DLD1 (cell line): ENCODE measurements around the gene AKT1.
"Not testable (repeated sequence)": the region's sequence is repeated elsewhere in the genome, so short reads cannot be mapped to it uniquely, and the experiment has no call there.

Experiments used
- in situ Hi-C: cut with HindIII; loops from 2 replicates; pipeline ENCODE4 v1.10.0; 2017; ENCODE audit warnings: low sequenced_read_pairs

Gene AKT1

DNA sequence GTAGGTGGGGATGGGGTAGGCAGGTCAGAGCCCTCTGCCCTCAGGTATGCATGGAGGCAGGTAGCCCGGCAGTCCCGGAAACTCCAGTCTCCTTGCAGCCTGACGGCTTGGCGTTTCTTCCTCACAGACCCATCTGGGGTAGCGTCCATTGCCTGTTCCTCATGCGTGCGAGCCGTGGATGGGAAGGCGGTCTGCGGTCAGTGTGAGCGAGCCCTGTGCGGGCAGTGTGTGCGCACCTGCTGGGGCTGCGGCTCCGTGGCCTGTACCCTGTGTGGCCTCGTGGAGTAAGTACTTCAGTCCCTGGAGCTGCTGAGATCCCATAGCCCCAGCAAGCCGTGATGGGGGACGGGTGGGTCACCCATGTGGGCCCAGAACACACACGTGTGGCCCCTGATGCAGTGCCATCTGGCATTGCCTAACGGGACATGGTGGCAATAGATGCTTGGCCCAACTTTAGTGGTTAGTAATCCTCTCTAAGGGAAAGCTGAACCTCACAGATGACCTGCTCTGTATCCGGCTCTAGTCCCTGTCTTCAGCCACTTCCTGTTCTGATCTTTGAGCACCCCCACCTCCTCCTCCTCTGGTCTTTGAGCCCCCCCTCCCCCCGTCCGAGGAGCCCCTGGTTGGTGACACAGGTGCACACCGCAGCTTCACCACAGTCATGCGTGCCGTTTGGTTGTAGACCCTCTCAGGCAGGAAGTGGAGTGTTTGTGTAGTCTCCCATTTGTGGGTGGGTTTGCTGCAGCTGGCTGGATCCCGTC lies 38.9 kb downstream of the AKT1 start:
- in situ Hi-C loops, result no loop called here

DNA sequence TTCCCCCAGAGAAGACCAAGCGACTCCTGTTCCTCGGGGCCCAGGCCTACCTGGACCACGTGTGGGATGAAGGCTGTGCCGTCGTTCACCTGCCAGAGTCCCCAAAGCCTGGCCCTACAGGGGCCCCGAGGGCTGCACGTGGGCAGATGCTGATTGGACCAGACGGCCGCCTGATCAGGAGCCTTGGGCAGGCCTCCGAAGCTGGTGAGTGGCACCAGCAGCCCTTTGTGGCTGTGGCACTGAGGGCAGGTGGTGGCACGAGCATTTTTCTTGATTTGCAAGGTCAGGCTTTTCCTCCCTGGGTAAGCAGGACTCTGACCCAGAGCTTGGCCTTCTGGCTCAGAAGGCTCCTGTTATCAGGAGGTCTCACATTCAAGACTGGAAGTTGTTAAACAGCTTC lies 39.9 kb downstream of the AKT1 start:
- in situ Hi-C loops, result no loop called here

DNA sequence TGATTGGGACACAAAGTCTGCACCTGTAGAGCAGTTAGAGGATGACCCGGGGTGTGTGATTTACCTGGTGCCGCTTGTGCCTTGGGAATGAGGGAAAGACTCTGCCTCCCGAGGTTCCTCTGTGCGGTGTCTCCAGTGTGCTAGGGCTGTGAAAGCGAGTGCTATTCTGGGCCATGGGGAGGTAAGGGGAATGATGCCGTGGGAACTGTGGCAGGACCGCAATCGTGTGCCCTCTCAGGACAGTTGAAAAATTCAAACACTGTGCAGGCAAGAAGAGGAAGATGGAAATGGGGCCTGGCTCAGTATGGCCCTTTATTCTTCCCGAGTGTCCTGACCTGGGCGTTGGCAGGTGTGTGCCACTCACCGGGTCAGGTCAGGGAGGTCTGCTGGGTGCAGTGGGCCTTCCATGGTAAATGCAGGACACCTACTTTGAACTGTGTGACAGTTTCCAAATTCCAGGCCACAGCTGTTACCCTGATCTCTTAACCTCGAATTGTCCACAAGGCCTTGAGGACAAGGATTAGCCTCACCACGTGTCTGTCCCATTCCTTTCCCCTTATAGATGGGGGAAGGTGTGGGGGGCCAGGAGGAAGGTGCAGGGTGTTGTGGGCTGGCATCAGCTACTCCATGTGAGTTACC lies 41.2 kb downstream of the AKT1 start:
- in situ Hi-C loops, result no loop called here

DNA sequence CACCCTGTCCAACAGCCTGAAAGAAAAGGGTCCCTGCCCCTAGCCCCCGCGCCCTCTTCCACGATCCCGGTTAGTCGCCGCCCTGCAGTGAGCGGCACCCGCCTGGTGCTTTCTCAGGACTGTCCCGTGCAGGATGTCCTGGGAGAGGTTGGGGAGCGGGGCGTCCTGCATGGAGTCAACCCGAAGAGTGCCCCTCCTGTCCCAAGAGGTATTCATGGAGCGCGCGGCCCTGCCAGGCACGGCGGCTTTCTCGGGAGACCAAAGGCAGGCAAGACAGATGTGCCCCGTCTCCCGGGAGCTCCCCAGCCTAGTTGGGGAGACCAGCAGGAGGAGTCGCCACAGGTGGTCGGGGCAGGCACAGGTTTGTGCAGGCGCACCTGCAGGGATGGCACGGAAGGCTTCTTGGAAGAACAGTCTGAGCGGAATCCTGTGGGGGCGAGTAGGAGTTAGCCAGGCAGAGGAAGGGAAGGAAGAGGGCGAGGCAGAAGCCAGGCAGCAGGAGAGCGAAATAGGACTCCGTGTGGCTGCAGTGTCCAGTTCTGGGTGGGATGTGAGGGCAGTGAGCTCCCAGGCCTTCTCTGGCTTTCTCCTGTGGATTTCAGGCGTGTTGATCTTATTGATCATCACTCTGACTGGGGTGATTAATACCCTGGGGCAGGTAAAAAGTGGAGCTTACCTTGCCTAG lies 41.9 kb downstream of the AKT1 start:
- in situ Hi-C loops, result no loop called here

DNA sequence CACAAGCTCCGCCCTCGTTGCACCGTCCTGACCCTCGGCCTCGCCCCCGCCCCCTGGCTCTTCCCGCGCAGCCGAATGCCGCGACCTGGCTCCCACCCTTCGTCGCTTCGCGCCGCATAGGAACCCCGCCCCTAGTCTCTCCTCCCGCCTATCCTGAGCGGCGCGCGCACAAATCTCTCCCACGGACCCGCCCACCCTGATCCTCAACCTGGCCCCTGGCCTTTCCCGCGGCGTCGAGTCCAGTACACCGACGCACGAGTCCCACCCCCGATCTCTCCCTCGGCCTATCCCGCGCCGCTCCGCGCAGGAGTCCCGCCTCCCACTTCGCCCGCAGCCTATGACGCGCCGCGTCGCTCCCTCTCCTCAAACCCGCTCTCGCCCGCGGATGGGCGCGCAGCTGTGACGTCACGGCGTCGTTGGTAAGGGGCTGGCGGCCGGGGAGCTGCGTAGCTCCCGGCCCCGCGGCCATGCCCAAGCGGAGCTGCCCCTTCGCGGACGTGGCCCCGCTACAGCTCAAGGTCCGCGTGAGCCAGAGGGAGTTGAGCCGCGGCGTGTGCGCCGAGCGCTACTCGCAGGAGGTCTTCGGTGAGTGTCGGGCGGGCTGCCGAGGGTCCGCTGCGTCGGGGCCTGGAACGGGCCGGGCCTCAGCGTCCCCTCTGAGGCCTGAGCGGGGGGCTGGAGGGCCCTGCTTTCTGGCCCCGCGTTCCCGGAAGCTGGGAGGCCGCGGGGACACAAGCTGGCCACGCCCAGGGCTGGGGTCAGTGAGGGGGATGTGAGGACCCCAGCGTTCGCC lies 42.6 kb downstream of the AKT1 start, which contains the start of gene SIVA1:
Gene SIVA1, plus strand, starts transcription at position 413 of the 793 bp plus-strand sequence. Its CDS starts 55 bp downstream, at position 468.
- in situ Hi-C loops, result no loop called here

DNA sequence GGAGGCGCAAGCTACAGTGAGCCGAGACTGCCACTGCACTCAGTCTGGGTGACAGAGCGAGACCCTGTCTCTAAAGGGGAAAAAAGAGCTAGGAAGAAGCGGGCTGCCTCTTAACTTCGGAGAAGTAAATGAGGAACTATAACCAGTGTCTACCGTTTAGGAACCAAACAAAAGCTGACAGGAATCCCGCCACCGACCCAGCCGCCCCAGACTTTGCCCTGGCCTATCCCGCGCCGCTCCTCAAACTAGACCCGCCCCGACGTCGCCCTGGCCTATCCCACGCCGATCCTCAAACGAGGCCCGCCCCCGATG lies 43.2 kb downstream of the AKT1 start:
- in situ Hi-C loops, result no loop called here

DNA sequence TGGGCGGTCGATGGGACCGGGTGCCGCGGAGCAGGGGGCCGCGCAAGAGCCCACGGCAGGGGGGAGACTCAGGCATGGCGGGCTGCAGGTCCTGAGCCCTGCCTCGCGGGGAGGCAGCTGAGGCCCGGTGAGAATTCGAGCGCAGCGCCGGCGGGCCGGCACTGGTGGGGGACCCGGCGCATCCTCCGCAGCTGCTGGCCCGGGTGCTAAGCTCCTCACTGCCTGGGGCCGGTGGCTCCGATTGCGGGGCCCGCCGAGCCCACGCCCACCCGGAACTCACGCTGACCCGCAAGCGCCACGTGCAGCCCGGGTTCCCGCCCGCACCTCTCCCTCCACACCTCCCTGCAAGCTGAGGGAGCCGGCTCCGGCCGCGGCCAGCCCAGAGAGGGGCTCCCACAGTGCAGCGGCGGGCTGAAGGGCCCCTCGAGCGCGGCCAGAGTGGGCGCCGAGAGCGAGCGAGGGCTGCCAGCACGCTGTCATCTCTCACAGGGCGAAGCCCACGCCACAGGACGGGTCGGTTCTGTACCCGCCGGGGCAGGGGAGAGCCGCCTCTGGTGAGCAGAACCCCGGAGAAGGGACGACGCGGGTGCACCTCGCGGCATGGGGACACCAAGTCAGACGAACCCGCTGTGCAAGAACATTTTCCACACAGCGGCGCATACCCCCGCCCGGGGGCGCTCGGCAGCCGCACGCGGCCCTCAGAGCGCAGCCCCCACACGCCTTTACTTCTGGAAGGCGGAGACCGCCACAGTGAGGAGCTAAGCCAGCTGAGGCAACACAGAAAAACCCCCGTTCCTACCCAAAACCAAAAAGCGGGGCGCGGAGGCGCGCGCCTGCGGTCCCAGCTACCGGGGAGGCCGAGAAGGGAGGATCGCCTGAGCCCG lies 43.8 kb downstream of the AKT1 start:
- in situ Hi-C loops, result no loop called here

DNA sequence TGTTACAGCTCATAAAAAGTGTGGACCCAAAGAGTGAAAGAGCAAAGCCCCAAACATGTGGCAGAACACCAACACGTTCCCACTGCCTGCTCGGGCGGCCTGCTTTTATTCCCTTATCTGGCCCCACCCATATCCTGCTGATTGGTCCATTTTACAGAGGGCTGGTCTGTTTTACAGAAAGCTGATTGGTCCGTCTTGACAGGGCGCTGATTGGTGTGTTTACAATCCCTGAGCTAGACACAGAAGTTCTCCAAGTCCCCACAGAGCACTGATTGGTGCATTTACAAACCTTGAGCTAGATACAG lies 44.8 kb downstream of the AKT1 start:
- in situ Hi-C loops, result not testable (repeated sequence)

DNA sequence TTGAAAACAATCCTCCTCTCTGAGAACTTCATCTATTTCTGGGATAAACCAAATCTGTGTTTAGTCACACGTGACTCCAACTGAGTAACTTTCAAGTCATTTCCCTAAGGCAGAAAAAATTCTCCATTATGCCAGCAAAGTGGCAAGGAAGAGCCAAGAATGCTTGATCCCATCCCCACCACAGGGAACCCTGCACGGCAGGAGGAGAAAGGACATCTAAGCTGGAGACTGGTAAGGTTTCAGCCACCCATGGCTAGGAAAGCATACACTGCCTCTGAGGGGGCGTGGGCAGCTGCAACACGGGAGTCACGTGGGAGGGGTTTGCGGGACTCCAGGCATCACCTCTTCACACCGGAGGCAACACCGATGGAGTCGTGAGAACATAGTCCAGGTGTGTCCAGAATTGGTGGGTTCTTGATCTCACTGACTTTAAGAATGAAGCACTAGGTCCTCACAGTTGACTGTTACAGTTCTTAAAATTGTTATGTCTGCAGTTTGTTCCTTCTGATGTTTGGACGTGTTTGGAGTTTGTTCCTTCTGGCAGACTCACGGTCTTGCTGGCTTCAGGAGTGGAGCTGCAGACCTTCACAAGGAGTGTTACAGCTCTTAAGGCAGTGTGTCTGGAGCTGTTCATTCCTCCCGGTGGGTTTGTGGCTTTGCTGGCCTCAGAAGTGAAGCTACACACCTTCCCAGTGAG lies 45.3 kb downstream of the AKT1 start:
- in situ Hi-C loops, result no loop called here

DNA sequence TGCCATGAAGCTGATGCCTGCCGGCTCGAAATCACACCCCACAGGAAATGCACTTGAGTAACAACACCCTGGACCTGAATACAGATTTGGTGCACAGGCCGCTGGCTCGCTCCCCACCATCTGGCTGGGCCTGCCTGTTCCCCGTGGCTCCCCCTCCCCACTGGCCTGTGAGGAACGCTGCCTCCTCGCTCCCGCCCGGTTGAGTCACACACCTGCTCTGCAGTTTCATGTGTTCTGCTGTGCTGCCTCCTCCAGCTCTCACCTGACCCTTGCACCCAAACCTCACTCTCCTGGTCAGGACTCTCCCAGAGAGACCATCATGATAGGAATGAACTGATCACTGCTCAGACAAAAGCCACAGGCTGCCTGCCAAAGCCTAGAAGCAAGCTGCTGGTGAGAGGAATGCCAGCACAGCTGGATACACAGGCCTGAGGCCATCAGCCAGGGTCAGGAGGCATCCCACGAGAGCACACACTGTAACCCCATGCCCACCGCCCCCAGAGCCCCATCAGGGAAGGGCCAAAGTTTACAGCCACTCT lies 46.4 kb downstream of the AKT1 start:
- in situ Hi-C loops, result no loop called here

DNA sequence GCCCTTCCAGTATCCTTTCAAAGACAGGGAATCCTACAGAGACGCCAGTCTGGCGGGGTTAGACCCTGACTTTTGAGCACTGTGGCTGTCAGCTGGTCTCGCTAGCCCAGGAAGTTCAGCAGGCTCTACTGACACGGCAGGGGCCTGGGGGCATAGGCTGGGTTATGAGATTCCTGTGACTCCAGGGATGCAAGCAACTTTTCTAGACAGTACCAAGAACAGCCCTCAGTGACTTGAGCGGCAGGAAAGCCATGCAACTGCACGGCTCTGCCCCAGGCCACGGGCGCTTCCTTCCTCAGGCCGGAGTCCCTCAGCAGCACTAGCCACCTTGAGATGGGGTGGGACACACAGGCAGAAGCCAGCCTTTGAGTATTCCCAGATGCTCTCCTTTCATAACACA lies 47.7 kb downstream of the AKT1 start:
- in situ Hi-C loops, result no loop called here

DNA sequence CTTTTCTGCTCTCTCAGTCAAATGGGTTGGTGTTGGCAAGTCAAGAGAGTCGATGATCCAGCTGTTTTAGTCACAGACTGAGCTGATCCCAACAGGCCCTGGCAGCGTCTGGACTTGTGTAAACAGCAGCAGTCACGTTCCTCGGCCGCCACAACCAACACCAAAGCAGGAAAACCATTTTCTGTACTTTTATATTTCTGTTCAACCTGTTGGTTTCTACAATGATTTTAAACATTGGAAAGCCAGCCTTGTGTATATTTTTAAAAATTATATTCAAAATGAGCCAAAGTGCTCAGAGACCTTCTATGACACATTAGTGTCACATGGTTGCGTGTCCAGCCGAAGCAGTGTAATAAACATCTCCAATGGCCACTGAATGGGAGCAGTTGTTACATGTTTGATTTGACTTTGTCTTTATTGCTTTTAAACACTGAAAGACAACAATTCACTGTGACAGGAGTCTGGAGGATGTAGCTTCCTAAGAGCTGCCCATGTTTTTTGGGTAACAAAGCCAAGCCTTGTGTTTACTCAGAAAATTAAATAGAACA lies 48.5 kb downstream of the AKT1 start:
- in situ Hi-C loops, result no loop called here

DNA sequence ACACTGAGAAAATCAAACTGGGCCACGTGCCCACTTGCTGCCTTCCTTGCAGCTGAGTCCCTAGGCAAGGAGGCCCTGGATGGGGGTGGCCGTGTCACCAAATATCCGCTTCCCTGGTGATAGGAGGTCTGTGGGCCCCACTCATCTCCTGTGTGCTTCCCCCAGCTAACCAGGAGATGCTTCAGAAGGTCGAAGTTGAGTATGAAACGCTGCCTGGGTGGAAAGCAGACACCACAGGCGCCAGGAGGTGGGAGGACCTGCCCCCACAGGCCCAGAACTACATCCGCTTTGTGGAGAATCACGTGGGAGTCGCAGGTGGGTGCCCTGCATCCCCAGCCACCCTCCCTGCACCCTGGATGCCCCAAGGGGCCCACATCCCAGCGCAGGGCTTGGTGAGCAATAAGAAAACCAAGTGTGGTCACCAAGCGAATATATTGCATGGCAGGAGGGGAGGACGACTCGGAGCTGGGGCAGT lies 49.4 kb downstream of the AKT1 start:
- in situ Hi-C loops, result no loop called here

DNA sequence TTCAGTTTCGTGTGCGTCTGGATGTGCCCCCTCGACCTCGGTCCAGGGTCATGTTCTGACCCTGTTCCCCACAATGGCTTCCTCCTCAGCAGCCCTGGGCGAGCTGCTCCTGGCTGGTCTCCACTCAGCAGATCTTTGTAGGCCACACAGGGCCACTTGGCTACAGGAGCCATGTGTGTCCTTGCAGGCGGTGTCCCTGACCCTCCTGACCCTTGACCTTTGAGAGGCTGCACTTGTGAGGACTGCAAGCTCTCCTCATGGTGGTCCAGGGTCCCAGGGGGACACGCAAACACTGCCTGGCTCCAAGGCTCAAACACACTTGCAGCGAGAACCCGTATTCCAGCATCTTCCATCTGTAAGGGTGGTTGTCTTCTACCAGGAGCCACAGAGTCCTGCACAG lies 50.1 kb downstream of the AKT1 start:
- in situ Hi-C loops, result no loop called here

DNA sequence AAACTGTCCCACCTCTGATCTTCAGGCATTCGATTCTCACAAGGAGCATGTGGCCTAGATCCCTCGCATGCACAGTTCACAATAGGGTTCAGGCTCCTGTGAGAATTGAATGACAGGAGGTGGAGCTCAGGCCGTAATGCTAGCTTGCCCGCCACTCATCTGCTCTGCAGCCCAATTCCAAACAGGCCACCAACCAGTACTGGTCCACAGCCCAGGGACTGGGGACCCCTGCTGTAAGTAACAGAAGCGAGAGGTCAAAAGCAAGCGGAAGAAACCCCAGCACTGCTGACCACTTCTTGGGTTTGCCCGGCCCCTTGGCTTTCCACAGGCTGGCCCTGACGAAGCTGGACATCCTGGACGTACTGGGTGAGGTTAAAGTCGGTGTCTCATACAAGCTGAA lies 51.1 kb downstream of the AKT1 start:
- in situ Hi-C loops, result no loop called here

DNA sequence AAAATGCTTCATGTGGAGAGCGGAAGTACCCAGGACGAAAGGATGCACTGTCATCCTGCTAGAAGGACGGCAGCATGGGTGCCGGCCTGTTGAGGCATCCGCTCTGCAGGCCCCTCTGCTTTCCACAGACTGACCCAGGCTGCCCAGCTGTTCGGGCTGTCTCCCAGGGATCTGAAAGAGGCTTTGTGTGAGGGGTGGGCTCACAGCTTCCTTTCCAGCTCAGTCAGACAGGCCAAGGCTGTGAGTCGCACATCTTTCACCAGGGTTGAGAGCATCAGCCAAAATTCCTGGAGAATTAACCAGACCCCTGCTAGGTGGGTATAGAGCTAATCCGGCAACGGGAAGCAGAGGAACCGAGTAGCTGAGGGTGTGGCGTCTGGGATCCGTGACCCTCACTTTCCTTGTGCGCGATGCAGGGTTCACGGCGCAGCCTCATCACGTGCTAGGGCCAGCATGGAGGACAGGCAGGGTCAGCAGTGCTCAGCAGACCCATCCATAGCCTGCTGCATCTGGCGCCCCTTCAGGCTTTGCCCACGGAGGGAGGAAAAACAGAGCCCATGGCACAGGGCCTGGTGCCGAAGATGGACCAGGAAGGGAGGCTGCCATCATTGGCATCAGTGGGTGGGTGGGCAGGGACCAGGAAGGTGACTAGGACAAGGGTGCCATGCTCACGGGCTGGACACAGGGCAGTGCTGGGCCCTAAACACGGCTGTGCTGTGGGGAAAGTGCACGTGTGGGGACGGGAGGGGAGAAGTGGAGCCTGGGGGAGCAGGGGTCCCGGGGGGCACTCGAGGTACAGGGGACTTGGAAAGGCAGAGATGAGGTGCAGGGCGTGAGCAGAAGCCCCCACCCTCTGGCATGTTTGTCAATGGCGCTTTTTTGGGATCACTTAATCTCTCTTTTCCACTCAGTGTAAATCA lies 51.8 kb downstream of the AKT1 start:
- in situ Hi-C loops, result no loop called here

DNA sequence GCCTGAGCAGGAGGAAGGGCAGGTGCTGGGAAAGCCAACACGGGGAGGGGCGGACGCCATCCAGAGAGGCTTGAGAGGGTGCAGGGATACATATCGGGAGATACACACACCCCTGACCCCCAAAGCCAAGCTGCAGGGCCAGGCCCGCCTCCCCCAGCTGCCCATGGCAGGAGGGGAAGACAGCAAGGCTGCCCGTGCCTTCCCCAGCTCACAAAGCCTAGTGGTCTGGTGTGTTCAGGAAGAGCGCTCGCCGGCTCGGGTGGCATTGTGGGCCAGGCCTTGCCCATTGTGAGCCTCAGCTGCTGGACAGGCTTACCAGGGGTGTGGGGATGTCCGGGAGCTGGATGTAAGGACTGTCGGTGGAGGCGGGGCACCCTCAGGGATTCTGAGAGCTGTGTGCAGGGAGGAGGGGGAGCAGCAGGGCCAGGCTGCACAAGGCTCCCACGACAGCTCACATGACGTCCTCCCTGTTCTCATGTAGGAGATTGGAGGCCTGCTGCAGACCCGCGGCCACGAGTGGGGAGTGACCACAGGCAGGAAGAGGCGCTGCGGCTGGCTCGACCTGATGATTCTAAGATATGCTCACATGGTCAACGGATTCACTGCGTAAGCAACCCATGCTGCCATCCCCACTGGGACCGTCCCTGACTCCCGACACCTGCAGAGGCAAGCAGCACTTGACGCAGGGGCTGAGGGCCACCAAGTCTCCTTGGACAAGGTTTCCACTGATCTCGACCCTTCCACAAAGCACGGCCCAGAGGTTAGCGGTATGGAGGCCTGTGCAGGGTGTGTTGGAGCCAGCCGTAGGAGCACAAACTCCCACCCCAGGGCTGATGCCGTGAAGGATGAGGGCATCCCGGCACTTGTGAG lies 52.7 kb downstream of the AKT1 start:
- in situ Hi-C loops, result no loop called here
